HepG2 (cell line): ENCODE measurements around the gene CA12. TPM values are rescaled to one million over a fixed set of nuclear protein-coding genes. Genes with fewer than 3 reads are reported as not detected.
A peak's percentile ranks its signal among the peaks of the same experiment; 100 is the strongest.

ENCODE experiments used
- KAT7 ChIP-seq: IDR thresholded peaks from 2 replicates; pipeline ENCODE4 v1.6.1; 2018; ENCODE audit warnings: borderline replicate concordance, missing compliant biosample characterization
- MXI1 ChIP-seq: IDR thresholded peaks from 3 replicates; pipeline ENCODE4 v1.6.1; 2012; ENCODE audit warnings: low read depth, low read length, inconsistent platforms, borderline replicate concordance
- NCOR1 ChIP-seq: fragments of 200-600 bp; sonication (generic); IDR thresholded peaks from 2 replicates; pipeline ENCODE4 v1.7.0; 2017; ENCODE audit warnings: antibody characterized with exemption, low read length, borderline replicate concordance
- PRDM4 ChIP-seq: sonication (generic); formaldehyde crosslinking; IDR thresholded peaks from 2 replicates; pipeline ENCODE4 v1.9.0; 2021; ENCODE audit warnings: missing genetic modification reagents, borderline replicate concordance
- SMARCE1 ChIP-seq: fragments of 450-650 bp; IDR thresholded peaks from 2 replicates; pipeline ENCODE4 v1.6.1; 2017; ENCODE audit warnings: borderline replicate concordance
- SPEN ChIP-seq: sonication (generic); formaldehyde crosslinking; IDR thresholded peaks from 2 replicates; pipeline ENCODE4 v1.5.1; 2020; ENCODE audit warnings: low read depth, mild to moderate bottlenecking, missing genetic modification reagents
- ZFP90 ChIP-seq: sonication (generic); formaldehyde crosslinking; IDR thresholded peaks from 2 replicates; pipeline ENCODE4 v1.8.0; 2022; ENCODE audit warnings: missing genetic modification reagents, mild to moderate bottlenecking, inconsistent platforms, borderline replicate concordance
- ZNF251 ChIP-seq: sonication (generic); formaldehyde crosslinking; IDR thresholded peaks from 2 replicates; pipeline ENCODE4 v1.9.0; 2021; ENCODE audit warnings: mild to moderate bottlenecking, missing genetic modification reagents
- ZNF260 ChIP-seq: sonication (generic); formaldehyde crosslinking; IDR thresholded peaks from 2 replicates; pipeline ENCODE4 v1.4.0; 2020; ENCODE audit warnings: missing genetic modification reagents, low read depth, mild to moderate bottlenecking, borderline replicate concordance
- ZNF446 ChIP-seq: sonication (generic); formaldehyde crosslinking; IDR thresholded peaks from 2 replicates; pipeline ENCODE4 v1.5.0; 2020; ENCODE audit warnings: mild to moderate bottlenecking, missing genetic modification reagents
- ZNF468 ChIP-seq: sonication (generic); formaldehyde crosslinking; IDR thresholded peaks from 2 replicates; pipeline ENCODE4 v1.8.0; 2022; ENCODE audit warnings: mild to moderate bottlenecking, moderate library complexity, missing genetic modification reagents
- ZNF513 ChIP-seq: sonication (generic); formaldehyde crosslinking; conservative IDR thresholded peaks from 2 replicates; pipeline ENCODE4 v1.5.0; 2020; ENCODE audit warnings: missing genetic modification reagents
- ZNF563 ChIP-seq: sonication (generic); formaldehyde crosslinking; IDR thresholded peaks from 2 replicates; pipeline ENCODE4 v1.8.0; 2022; ENCODE audit warnings: mild to moderate bottlenecking, moderate library complexity, missing genetic modification reagents
- ZNF670 ChIP-seq: sonication (generic); formaldehyde crosslinking; IDR thresholded peaks from 2 replicates; pipeline ENCODE4 v1.8.0; 2022; ENCODE audit warnings: mild to moderate bottlenecking, missing genetic modification reagents, borderline replicate concordance
- ZNF891 ChIP-seq: sonication (generic); formaldehyde crosslinking; IDR thresholded peaks from 2 replicates; pipeline ENCODE4 v1.5.0; 2020; ENCODE audit warnings: mild to moderate bottlenecking, missing genetic modification reagents
- polyA plus RNA-seq, 8 experiments: library from polyadenylated mRNA; depleted of rRNA in 3 of 8; stranded (reverse) in 7 of 8; unstranded in 1 of 8; fragments of >200 nt; fragmentation: Illumina TruSeq in 4 of 8; extraction: Trizol in 4 of 8; gene quantifications; 2 replicates each; pipeline versions ENCODE4 v1.2.1 to v1.2.3, GENCODE V29; 2011 to 2016; ENCODE audit warnings: low read depth in 4 of 8, missing spikeins in 1 of 8, mixed read lengths in 1 of 8; ENCODE audit not compliant: insufficient read depth in 1 of 8
- total RNA-seq, 5 experiments: library from RNA; depleted of rRNA; stranded (reverse); fragments of >200 nt; fragmentation: Illumina TruSeq; extraction: Trizol; gene quantifications; 2 replicates each; pipeline ENCODE4 v1.2.3, GENCODE V29; 2016; ENCODE audit warnings: low read depth in 1 of 5
- TF ChIP-seq, protein P1 (sequence below): sonication (generic); formaldehyde crosslinking; IDR thresholded peaks from 2 replicates; pipeline ENCODE4 v1.8.1; 2022; ENCODE audit warnings: low read depth, mild to moderate bottlenecking, missing genetic modification reagents
- TF ChIP-seq, protein P2 (sequence below): sonication (generic); formaldehyde crosslinking; IDR thresholded peaks from 2 replicates; pipeline ENCODE4 v1.5.0; 2020; ENCODE audit warnings: missing genetic modification reagents
- TF ChIP-seq, protein P3 (sequence below): sonication (generic); formaldehyde crosslinking; IDR thresholded peaks from 2 replicates; pipeline ENCODE4 v1.4.0; 2020; ENCODE audit warnings: missing genetic modification reagents, borderline replicate concordance

The CA12 gene
- total and polyA plus RNA-seq, 2 of the 13 experiments (the other 11 are each of a cell fraction or from before 2014, with no cell fraction given), result 0.07 to 0.20 TPM

DNA sequence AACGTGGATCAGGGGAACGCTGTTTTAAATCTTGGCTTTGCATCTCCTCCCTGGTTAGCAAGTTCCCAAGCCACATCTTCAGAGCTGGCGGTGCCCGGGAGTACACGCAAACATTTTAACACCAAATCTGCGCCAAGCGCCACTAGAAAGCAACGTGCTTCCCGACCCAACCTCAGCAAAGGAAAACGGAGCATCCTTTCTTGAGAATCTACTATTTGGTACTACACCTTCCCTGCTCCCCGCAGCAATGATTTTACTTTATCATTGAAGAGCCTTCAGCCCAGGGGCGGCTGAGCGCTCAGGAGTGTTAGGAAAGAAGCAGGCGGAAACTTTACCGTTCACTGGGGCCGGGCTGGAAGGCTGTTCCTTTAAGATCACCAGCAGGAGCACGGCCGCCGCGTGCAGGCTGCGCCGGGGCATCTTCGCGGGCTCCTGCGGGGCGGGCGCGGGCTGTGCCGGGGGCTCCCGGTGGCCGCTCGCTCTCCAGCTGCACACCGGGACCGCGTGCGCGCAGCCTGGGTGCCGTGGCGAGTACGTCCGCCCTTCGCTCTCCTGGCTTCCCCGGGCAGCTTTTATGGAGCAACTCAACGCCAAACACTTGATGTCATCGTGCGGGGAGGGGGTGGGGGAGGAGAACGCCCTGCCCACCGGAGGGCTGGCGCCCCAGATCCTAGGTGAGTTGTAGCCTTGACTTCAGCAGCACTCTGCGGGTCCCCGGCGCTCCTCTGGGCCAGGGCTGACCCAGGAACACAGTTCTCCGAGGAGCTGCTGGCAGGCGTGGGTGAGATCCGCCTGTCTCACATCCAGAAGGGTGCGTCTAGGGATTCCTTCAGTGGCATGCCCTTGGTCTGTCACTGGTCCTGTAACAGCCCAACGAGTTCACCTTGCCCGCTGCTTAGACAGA, at the start of gene CA12 (continued):
- TF ChIP-seq ZNF260 (CRISPR knock-in tag) (no peak), MXI1 (no peak), SPEN (CRISPR knock-in tag) (no peak), ZNF891 (no peak), ZNF513 (CRISPR knock-in tag) (no peak), ZNF446 (CRISPR knock-in tag) (no peak), NCOR1 (no peak), ZFP90 (CRISPR knock-in tag) (no peak), ZNF468 (CRISPR knock-in tag) (no peak), SMARCE1 (no peak), ZNF670 (CRISPR knock-in tag) (no peak), ZNF251 (CRISPR knock-in tag) (no peak), ZNF563 (CRISPR knock-in tag) (peak; percentile 67; the same call in 1 of the 2 replicates), PRDM4 (CRISPR knock-in tag) (no peak), KAT7 (CRISPR knock-in tag) (no peak)
- TF ChIP-seq, protein P1, sequence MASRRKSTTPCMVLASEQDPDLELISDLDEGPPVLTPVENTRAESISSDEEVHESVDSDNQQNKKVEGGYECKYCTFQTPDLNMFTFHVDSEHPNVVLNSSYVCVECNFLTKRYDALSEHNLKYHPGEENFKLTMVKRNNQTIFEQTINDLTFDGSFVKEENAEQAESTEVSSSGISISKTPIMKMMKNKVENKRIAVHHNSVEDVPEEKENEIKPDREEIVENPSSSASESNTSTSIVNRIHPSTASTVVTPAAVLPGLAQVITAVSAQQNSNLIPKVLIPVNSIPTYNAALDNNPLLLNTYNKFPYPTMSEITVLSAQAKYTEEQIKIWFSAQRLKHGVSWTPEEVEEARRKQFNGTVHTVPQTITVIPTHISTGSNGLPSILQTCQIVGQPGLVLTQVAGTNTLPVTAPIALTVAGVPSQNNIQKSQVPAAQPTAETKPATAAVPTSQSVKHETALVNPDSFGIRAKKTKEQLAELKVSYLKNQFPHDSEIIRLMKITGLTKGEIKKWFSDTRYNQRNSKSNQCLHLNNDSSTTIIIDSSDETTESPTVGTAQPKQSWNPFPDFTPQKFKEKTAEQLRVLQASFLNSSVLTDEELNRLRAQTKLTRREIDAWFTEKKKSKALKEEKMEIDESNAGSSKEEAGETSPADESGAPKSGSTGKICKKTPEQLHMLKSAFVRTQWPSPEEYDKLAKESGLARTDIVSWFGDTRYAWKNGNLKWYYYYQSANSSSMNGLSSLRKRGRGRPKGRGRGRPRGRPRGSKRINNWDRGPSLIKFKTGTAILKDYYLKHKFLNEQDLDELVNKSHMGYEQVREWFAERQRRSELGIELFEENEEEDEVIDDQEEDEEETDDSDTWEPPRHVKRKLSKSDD, result no peak
- TF ChIP-seq, protein P2, sequence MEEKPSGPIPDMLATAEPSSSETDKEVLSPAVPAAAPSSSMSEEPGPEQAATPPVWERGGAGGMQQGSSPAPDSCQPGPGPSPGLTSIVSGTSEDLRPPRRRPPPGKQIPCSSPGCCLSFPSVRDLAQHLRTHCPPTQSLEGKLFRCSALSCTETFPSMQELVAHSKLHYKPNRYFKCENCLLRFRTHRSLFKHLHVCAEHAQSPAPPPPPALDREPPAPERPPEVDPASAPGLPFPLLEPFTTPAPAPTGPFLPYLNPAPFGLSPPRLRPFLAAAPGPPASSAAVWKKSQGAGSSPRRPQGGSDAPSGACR (CRISPR knock-in tag), result 0 out of 2 replicates have a peak, but pooled peaks have one; percentile 34
- TF ChIP-seq, protein P3, sequence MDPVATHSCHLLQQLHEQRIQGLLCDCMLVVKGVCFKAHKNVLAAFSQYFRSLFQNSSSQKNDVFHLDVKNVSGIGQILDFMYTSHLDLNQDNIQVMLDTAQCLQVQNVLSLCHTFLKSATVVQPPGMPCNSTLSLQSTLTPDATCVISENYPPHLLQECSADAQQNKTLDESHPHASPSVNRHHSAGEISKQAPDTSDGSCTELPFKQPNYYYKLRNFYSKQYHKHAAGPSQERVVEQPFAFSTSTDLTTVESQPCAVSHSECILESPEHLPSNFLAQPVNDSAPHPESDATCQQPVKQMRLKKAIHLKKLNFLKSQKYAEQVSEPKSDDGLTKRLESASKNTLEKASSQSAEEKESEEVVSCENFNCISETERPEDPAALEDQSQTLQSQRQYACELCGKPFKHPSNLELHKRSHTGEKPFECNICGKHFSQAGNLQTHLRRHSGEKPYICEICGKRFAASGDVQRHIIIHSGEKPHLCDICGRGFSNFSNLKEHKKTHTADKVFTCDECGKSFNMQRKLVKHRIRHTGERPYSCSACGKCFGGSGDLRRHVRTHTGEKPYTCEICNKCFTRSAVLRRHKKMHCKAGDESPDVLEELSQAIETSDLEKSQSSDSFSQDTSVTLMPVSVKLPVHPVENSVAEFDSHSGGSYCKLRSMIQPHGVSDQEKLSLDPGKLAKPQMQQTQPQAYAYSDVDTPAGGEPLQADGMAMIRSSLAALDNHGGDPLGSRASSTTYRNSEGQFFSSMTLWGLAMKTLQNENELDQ (CRISPR knock-in tag), result no peak
